WERI-Rb-1 (cell line): Measurements from ENCODE around the gene RHBDF1.

ENCODE experiments used
- DNase-seq: peaks from one replicate; pipeline ENCODE4 v3.0.0-alpha.2; 2020
- H3K27ac ChIP-seq: fragments of 250-450 bp; sonication (Bioruptor Pico); 2 replicates; pipeline ENCODE4 v1.5.1; 2020; ENCODE audit warnings: mild to moderate bottlenecking, moderate library complexity
- H3K27me3 ChIP-seq: fragments of 250-450 bp; sonication (Bioruptor Pico); 2 replicates; pipeline ENCODE4 v1.5.1; 2021; ENCODE audit warnings: mild to moderate bottlenecking, low read depth, moderate library complexity; ENCODE audit not compliant: insufficient read depth, severe bottlenecking
- H3K36me3 ChIP-seq: fragments of 250-450 bp; sonication (Bioruptor Pico); 2 replicates; pipeline ENCODE4 v1.5.1; 2020; ENCODE audit warnings: mild to moderate bottlenecking, moderate library complexity
- H3K4me3 ChIP-seq: 2 replicates; pipeline ENCODE4 v1.5.1; 2011; ENCODE audit warnings: low read depth, mild to moderate bottlenecking, control low read depth, low read length
- H3K9me3 ChIP-seq: fragments of 250-450 bp; sonication (Bioruptor Pico); 2 replicates; pipeline ENCODE4 v1.5.1; 2021; ENCODE audit warnings: mild to moderate bottlenecking, moderate library complexity; ENCODE audit not compliant: severe bottlenecking
- TF ChIP-seq, protein P1 (sequence below): IDR thresholded peaks from 2 replicates; pipeline ENCODE4 v1.5.1; 2011; ENCODE audit warnings: low read depth, mild to moderate bottlenecking, control low read depth, inconsistent platforms, low read length

The RHBDF1 gene

DNA sequence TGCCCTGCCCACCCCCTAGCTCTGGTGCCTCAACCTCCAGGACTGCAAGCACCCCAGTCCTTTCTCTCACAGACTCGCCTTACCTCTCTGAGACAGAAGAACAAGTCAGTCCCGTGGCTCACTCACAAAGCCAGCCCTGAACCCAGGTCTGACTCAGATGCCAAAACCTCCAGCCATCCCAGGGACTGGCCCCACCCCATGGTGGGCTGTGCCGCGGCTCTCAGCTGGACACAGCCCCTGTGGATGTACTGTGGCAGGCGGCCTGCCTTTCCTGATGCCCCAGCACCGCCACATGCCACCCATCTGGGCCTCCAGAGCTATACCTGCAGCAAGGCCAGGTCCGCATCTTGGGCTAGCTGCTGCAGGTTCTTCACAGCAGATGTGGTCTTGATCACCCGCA lies 25.4 kb upstream of the RHBDF1 start:
- Histone ChIP-seq H3K27ac (no peak overlapping the region), H3K27me3 (no peaks in the 10 kb centered on the region), H3K9me3 (no peaks in the 10 kb centered on the region), H3K36me3 (peaks cover 14% of the 10 kb centered on the region; the same call in 1 of the 2 replicates), H3K4me3 (no peak overlapping the region)
- TF ChIP-seq, protein P1, sequence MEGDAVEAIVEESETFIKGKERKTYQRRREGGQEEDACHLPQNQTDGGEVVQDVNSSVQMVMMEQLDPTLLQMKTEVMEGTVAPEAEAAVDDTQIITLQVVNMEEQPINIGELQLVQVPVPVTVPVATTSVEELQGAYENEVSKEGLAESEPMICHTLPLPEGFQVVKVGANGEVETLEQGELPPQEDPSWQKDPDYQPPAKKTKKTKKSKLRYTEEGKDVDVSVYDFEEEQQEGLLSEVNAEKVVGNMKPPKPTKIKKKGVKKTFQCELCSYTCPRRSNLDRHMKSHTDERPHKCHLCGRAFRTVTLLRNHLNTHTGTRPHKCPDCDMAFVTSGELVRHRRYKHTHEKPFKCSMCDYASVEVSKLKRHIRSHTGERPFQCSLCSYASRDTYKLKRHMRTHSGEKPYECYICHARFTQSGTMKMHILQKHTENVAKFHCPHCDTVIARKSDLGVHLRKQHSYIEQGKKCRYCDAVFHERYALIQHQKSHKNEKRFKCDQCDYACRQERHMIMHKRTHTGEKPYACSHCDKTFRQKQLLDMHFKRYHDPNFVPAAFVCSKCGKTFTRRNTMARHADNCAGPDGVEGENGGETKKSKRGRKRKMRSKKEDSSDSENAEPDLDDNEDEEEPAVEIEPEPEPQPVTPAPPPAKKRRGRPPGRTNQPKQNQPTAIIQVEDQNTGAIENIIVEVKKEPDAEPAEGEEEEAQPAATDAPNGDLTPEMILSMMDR, result no peak
- no peak for DNase-seq

DNA sequence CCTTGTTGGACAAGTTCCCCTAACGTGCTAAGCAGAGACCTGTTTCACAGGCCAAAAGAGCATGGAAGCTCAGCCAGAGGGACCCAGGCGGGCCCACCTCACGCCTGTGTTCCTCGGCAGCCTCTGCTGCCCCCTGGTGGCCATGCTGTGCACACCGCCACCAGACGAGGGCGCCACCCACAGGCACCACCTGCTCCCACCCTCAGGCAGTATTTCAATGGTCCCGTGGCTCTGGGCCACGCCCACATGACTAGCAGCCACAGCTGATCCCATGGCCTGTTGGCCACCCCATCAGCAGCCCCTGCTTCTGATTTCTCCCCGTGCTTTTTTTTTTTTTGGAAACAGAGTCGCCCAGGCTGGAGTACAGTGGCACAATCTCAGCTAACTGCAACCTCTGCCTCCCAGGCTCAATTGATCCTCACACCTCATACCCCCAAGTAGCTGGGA lies 24.5 kb upstream of the RHBDF1 start:
- peak; percentile 92 for DNase-seq
- H3K4me3 ChIP-seq, result no peak overlapping the region
- H3K36me3 ChIP-seq, result peaks cover 23% of the 10 kb centered on the region; the same call in 1 of the 2 replicates
- no peak overlapping the region for H3K27ac ChIP-seq
- TF ChIP-seq, protein P1, result peak; percentile 100
- H3K27me3 ChIP-seq, result no peaks in the 10 kb centered on the region
- no peaks in the 10 kb centered on the region for H3K9me3 ChIP-seq

DNA sequence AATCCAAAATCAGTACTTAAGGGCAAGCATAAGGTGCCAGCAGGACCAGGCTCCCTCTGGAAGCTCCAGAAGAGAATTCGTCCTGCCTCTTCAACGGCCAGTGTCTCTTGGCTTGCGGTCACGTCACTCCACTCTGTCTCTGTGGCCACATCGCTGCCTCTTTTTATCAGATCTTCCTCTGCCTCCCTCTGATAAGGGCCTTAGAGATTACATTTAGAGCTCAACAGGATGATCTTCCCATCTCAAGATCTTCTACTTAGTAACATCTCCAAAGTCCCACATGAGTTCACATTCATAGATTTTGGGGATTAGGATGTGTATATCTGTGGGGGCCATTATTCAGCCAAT lies 22.5 kb upstream of the RHBDF1 start:
- peaks cover 24% of the 10 kb centered on the region; the same call in 1 of the 2 replicates for H3K36me3 ChIP-seq
- H3K27me3 ChIP-seq, result no peaks in the 10 kb centered on the region
- no peak overlapping the region for H3K4me3 ChIP-seq
- no peak for DNase-seq
- TF ChIP-seq, protein P1, result no peak
- no peaks in the 10 kb centered on the region for H3K9me3 ChIP-seq
- H3K27ac ChIP-seq, result no peak overlapping the region

DNA sequence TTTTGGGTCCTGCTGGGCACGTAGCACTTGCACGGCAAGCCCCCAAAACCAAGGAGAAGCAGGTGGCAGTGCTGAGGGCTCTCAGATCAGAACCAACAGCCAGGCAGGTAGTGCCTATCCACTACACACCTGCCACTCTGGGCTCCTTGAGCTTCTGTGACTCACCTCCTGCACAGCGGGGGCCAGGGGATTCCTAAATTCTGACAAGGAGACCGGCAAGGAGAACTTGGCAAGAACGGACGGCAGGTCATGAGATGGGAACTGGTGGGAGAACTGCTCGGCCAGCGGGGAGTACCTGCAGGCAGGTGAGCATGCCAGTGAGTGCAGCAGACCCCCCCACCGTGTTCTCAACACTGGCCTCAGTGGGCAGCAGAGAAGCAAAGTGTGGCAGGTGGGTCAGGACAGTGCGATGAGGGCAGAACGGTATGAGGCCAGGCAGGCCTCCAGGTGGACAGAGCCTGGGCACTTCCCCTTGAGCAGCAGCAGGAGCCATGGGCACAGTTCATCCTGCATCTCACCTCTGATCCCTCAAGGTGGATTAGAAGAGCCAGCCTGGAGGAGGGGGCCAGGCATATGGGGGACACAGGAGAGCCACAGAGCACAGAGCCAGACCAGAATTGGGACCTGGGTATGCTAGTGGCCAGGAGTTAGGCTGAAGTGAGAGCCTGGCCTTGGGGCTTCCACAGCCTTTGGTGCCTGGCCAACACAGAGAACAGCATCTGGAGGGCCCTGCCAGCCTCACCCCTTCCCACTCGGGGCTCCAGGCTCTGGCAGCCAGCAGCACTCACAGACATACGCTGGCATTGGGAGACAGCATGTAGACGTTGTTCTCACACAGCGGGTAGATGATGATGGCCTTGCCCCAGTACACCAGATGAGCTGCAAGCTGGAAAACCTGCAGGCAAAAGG lies 20.3 kb upstream of the RHBDF1 start:
- Histone ChIP-seq H3K27me3 (no peaks in the 10 kb centered on the region), H3K4me3 (no peak overlapping the region), H3K36me3 (peaks cover 36% of the 10 kb centered on the region; the same call in 1 of the 2 replicates), H3K9me3 (no peaks in the 10 kb centered on the region), H3K27ac (no peak overlapping the region)
- DNase-seq, result no peak
- TF ChIP-seq, protein P1, result no peak

DNA sequence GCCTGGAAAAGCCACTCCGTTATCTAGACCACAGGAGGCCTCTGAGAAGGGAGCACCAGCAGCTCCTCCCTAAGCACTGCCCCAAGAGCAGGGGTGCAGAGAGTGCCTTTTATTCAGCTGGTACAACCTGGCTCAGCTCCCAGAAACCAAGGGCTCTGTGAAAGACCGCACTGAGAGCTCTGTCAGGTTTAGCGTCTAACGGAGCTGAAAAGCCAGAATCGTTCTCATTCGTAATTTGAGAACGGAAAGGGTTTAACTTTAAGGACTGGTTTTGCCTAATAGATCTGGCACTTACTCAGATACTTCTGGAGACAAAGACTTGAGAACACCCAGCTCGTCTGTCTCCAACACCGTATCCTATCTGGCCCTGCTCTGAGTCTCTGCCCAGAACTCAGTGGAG lies 19.1 kb upstream of the RHBDF1 start:
- no peak overlapping the region for H3K27ac ChIP-seq
- no peak for DNase-seq

More for the DNA sequence above, 19.1 kb upstream of the RHBDF1 start:
- TF ChIP-seq, protein P1, result no peak
- Histone ChIP-seq H3K27me3 (no peaks in the 10 kb centered on the region), H3K36me3 (peaks cover 45% of the 10 kb centered on the region), H3K4me3 (no peak overlapping the region), H3K9me3 (no peaks in the 10 kb centered on the region)
